Measurements from ENCODE around the gene TREM2. TPM values are rescaled to one million over a fixed set of nuclear protein-coding genes. Genes with fewer than 3 reads are reported as not detected.

Gene TREM2
- total RNA-seq, 1 donor from 2014 or later = not detected

- Histone ChIP-seq H3K4me1 (ENCODE audit: insufficient read depth, low read length) (no peaks in the 10 kb centered on the region), H4K20me1 (ENCODE audit: insufficient read depth, low read length) (no peaks in the 10 kb centered on the region), H3K27me3 (ENCODE audit: insufficient read depth, low read length) (no peaks in the 10 kb centered on the region), H3K79me2 (ENCODE audit: insufficient read depth, low read length) (no peaks in the 10 kb centered on the region), H3K27ac (ENCODE audit: low read depth, low read length) (no peak overlapping the region), H3K9me3 (ENCODE audit: insufficient read depth, low read depth, low read length) (no peaks in the 10 kb centered on the region), H3K4me2 (ENCODE audit: low read length) (no peak overlapping the region), H3K36me3 (ENCODE audit: insufficient read depth, low read length) (no peaks in the 10 kb centered on the region), H2AFZ (ENCODE audit: low read depth, low read length) (no peak overlapping the region), H3K9ac (ENCODE audit: low read length) (no peak overlapping the region), H3K4me3 (ENCODE audit: insufficient read depth, low read depth, low read length) (no peak overlapping the region)
- H3K27ac Mint-ChIP-seq (ENCODE audit: unreplicated experiment) = no peak overlapping the region
- no peaks in the 10 kb centered on the region for H3K4me1 Mint-ChIP-seq (ENCODE audit: low read depth, unreplicated experiment)
- TF ChIP-seq CTCF (IDR thresholded peaks at IDR 0.05; ENCODE audit: insufficient read depth, low read depth, low read length) (no peak), EZH2 (IDR thresholded peaks at IDR 0.05; ENCODE audit: insufficient read depth, low read length) (no peak)
- DNase-seq (ENCODE audit: low read depth) = no peak
- H3K36me3 Mint-ChIP-seq (ENCODE audit: low read depth, unreplicated experiment) = peaks cover 3% of the 10 kb centered on the region
- no peaks in the 10 kb centered on the region for H3K9me3 Mint-ChIP-seq (ENCODE audit: unreplicated experiment)
- H3K27me3 Mint-ChIP-seq (ENCODE audit: low read depth, unreplicated experiment) = peaks cover 34% of the 10 kb centered on the region
- no peak for FAIRE-seq
- no peak overlapping the region for H3K4me3 Mint-ChIP-seq (ENCODE audit: unreplicated experiment)
These were observed 914 bp downstream of the TREM2 start for GRCh38 chr6:41161851-41162552.

- Histone ChIP-seq H3K27ac (ENCODE audit: low read depth, low read length) (no peak overlapping the region), H3K4me2 (ENCODE audit: low read length) (no peak overlapping the region), H2AFZ (ENCODE audit: low read depth, low read length) (no peak overlapping the region), H3K9ac (ENCODE audit: low read length) (no peak overlapping the region), H3K4me3 (ENCODE audit: insufficient read depth, low read depth, low read length) (no peak overlapping the region), H3K27me3 (ENCODE audit: insufficient read depth, low read length) (no peaks in the 10 kb centered on the region), H3K79me2 (ENCODE audit: insufficient read depth, low read length) (no peaks in the 10 kb centered on the region), H3K9me3 (ENCODE audit: insufficient read depth, low read depth, low read length) (no peaks in the 10 kb centered on the region), H4K20me1 (ENCODE audit: insufficient read depth, low read length) (no peaks in the 10 kb centered on the region), H3K4me1 (ENCODE audit: insufficient read depth, low read length) (no peaks in the 10 kb centered on the region), H3K36me3 (ENCODE audit: insufficient read depth, low read length) (no peaks in the 10 kb centered on the region)
- DNase-seq (ENCODE audit: low read depth) = no peak
- Mint-ChIP-seq H3K4me3 (ENCODE audit: unreplicated experiment) (no peak overlapping the region), H3K36me3 (ENCODE audit: low read depth, unreplicated experiment) (peaks cover 3% of the 10 kb centered on the region), H3K9me3 (ENCODE audit: unreplicated experiment) (peaks cover 2% of the 10 kb centered on the region), H3K27me3 (ENCODE audit: low read depth, unreplicated experiment) (peaks cover 34% of the 10 kb centered on the region), H3K27ac (ENCODE audit: unreplicated experiment) (no peak overlapping the region), H3K4me1 (ENCODE audit: low read depth, unreplicated experiment) (no peaks in the 10 kb centered on the region)
- no peak for TF ChIP-seq EZH2 (IDR thresholded peaks at IDR 0.05; ENCODE audit: insufficient read depth, low read length)
- no peak for TF ChIP-seq CTCF (IDR thresholded peaks at IDR 0.05; ENCODE audit: insufficient read depth, low read depth, low read length)
- no peak for FAIRE-seq
These were observed 1.5 kb downstream of the TREM2 start for GRCh38 chr6:41161380-41161779.

DNA sequence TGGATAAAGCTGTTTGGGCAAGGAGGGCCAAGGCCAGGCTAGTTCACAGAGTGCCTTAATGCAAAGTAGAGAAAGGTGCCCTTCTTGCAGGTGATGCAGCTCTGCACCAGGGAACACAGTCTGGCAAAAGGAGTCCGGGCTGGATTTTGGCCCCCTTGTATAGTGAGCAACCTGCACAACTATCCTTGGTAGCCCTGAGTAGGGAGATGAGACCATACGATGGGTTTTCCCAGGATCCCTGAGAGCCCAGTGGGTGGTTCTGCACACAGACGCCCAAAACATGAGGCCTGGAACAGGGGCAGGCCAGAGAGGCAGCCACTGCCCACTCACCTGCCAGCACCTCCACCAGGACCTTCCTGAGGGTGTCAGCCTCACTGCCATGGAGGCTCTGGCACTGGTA is 2.0 kb downstream of the TREM2 start:
- Histone ChIP-seq H3K9me3 (ENCODE audit: insufficient read depth, low read depth, low read length) (no peaks in the 10 kb centered on the region), H3K27ac (ENCODE audit: low read depth, low read length) (no peak overlapping the region), H2AFZ (ENCODE audit: low read depth, low read length) (no peak overlapping the region), H3K36me3 (ENCODE audit: insufficient read depth, low read length) (no peaks in the 10 kb centered on the region), H3K4me1 (ENCODE audit: insufficient read depth, low read length) (no peaks in the 10 kb centered on the region), H3K9ac (ENCODE audit: low read length) (no peak overlapping the region), H4K20me1 (ENCODE audit: insufficient read depth, low read length) (no peaks in the 10 kb centered on the region), H3K79me2 (ENCODE audit: insufficient read depth, low read length) (no peaks in the 10 kb centered on the region), H3K4me3 (ENCODE audit: insufficient read depth, low read depth, low read length) (no peak overlapping the region), H3K27me3 (ENCODE audit: insufficient read depth, low read length) (no peaks in the 10 kb centered on the region), H3K4me2 (ENCODE audit: low read length) (no peak overlapping the region)
- Mint-ChIP-seq H3K4me3 (ENCODE audit: unreplicated experiment) (no peak overlapping the region), H3K36me3 (ENCODE audit: low read depth, unreplicated experiment) (peaks cover 3% of the 10 kb centered on the region), H3K27me3 (ENCODE audit: low read depth, unreplicated experiment) (peaks cover 35% of the 10 kb centered on the region), H3K9me3 (ENCODE audit: unreplicated experiment) (peaks cover 3% of the 10 kb centered on the region), H3K27ac (ENCODE audit: unreplicated experiment) (no peak overlapping the region), H3K4me1 (ENCODE audit: low read depth, unreplicated experiment) (no peaks in the 10 kb centered on the region)
- no peak for TF ChIP-seq EZH2 (IDR thresholded peaks at IDR 0.05; ENCODE audit: insufficient read depth, low read length)
- no peak for TF ChIP-seq CTCF (IDR thresholded peaks at IDR 0.05; ENCODE audit: insufficient read depth, low read depth, low read length)
- no peak for DNase-seq (ENCODE audit: low read depth)
- no peak for FAIRE-seq

All from astrocyte (in vitro differentiated cells and primary cell).